Ishikawa (cell line): ENCODE measurements around the gene ULK4.

ENCODE experiments used
- CEBPB ChIP-seq: IDR thresholded peaks from 2 replicates; pipeline ENCODE4 v1.6.1; 2012
- CREB1 ChIP-seq: IDR thresholded peaks from 2 replicates; pipeline ENCODE4 v1.6.1; 2012; ENCODE audit warnings: low read depth
- EGR1 ChIP-seq: IDR thresholded peaks from 2 replicates; pipeline ENCODE4 v1.6.1; 2012
- EP300 ChIP-seq: IDR thresholded peaks from 2 replicates; pipeline ENCODE4 v1.6.1; 2012; ENCODE audit warnings: borderline replicate concordance
- FOXM1 ChIP-seq: IDR thresholded peaks from 2 replicates; pipeline ENCODE4 v1.6.1; 2012; ENCODE audit warnings: low read depth, borderline replicate concordance
- MAX ChIP-seq: IDR thresholded peaks from 2 replicates; pipeline ENCODE4 v1.6.1; 2012
- NFIC ChIP-seq: IDR thresholded peaks from 2 replicates; pipeline ENCODE4 v1.6.1; 2012
- RAD21 ChIP-seq: IDR thresholded peaks from 2 replicates; pipeline ENCODE4 v1.6.1; 2012; ENCODE audit warnings: low read depth
- REST ChIP-seq: IDR thresholded peaks from 2 replicates; pipeline ENCODE4 v1.6.1; 2012; ENCODE audit warnings: low read depth, mild to moderate bottlenecking
- TAF1 ChIP-seq: IDR thresholded peaks from 2 replicates; pipeline ENCODE4 v1.6.1; 2012; ENCODE audit warnings: low read depth, mild to moderate bottlenecking
- TCF12 ChIP-seq: IDR thresholded peaks from 2 replicates; pipeline ENCODE4 v1.6.1; 2012; ENCODE audit warnings: low read depth
- TEAD4 ChIP-seq: IDR thresholded peaks from 2 replicates; pipeline ENCODE4 v1.6.1; 2012
- USF1 ChIP-seq: IDR thresholded peaks from 2 replicates; pipeline ENCODE4 v1.6.1; 2012
- YY1 ChIP-seq: IDR thresholded peaks from 2 replicates; pipeline ENCODE4 v1.6.1; 2012; ENCODE audit warnings: low read depth
- ZBTB7A ChIP-seq: IDR thresholded peaks from 2 replicates; pipeline ENCODE4 v1.6.1; 2012; ENCODE audit warnings: low read depth

ULK4 gene

GRCh38 chr3:41974223-41974622 lies 12.3 kb upstream of the ULK4 start:
- TF ChIP-seq YY1 (no peak), CREB1 (no peak), TCF12 (no peak), TEAD4 (no peak), REST (no peak), NFIC (no peak), TAF1 (no peak), RAD21 (no peak), USF1 (no peak), ZBTB7A (no peak), MAX (no peak), EP300 (no peak), FOXM1 (no peak)

GRCh38 chr3:41972802-41973201 lies 10.9 kb upstream of the ULK4 start:
- no peak for TF ChIP-seq FOXM1

GRCh38 chr3:41966206-41966605 lies 4.3 kb upstream of the ULK4 start:
- TF ChIP-seq MAX: no peak
- no peak for TF ChIP-seq USF1
- no peak for TF ChIP-seq YY1
- no peak for TF ChIP-seq REST
- no peak for TF ChIP-seq CREB1
- no peak for TF ChIP-seq CEBPB
- TF ChIP-seq EGR1: no peak
- no peak for TF ChIP-seq FOXM1
- no peak for TF ChIP-seq TEAD4
- no peak for TF ChIP-seq TAF1
- no peak for TF ChIP-seq NFIC
- no peak for TF ChIP-seq ZBTB7A
- TF ChIP-seq RAD21: no peak
- TF ChIP-seq TCF12: no peak

GRCh38 chr3:41963823-41964222 lies 1.9 kb upstream of the ULK4 start:
- TF ChIP-seq TCF12: no peak
- TF ChIP-seq EGR1: no peak
- TF ChIP-seq YY1: no peak
- no peak for TF ChIP-seq MAX
- no peak for TF ChIP-seq TEAD4
- no peak for TF ChIP-seq ZBTB7A
- TF ChIP-seq EP300: no peak
- no peak for TF ChIP-seq TAF1
- TF ChIP-seq CEBPB: no peak
- no peak for TF ChIP-seq REST
- no peak for TF ChIP-seq FOXM1
- no peak for TF ChIP-seq USF1
- TF ChIP-seq CREB1: no peak
- no peak for TF ChIP-seq RAD21
